OCI-LY7 (cell line): Measurements from ENCODE around the gene ENDOG. TPM values are rescaled to one million over a fixed set of nuclear protein-coding genes. Genes with fewer than 3 reads are reported as not detected.

Source experiments
- BruUV-seq: library from RNA; stranded (reverse); fragments of 400-500 nt; replicated peaks from 2 replicates; lab custom pipeline; 2021; lab: Mats Ljungman, UMichigan
- CTCF ChIA-PET: fragments of 300-600 bp; sonication (Branson Sonifier 250); formaldehyde crosslinking; loops from one replicate; lab custom pipeline; 2022; ENCODE audit warnings: antibody characterized with exemption; ENCODE audit not compliant: unreplicated experiment; lab: Charles Lee
- POLR2A ChIA-PET: fragments of 300-600 bp; sonication (Branson Sonifier 250); formaldehyde crosslinking; loops from one replicate; lab custom pipeline; 2022; ENCODE audit warnings: antibody characterized with exemption; lab: Charles Lee
- DNase-seq: peaks from one replicate; pipeline ENCODE4 v3.0.0-alpha.2; 2015; ENCODE audit warnings: low spot score
- H2AFZ ChIP-seq: fragments of 200-600 bp; sonication (generic), shearing (Covaris generic); 2 replicates; pipeline ENCODE4 v1.6.1; 2014; ENCODE audit warnings: mild to moderate bottlenecking, antibody characterized with exemption, low read length, moderate library complexity
- H3K27ac ChIP-seq: fragments of 200-600 bp; sonication (generic); 2 replicates; pipeline ENCODE4 v1.5.1; 2014; ENCODE audit warnings: mixed run types, low read depth, mild to moderate bottlenecking, moderate library complexity, low read length, inconsistent platforms; ENCODE audit not compliant: poor library complexity, severe bottlenecking
- H3K36me3 ChIP-seq: fragments of 200-600 bp; sonication (generic); 2 replicates; pipeline ENCODE4 v1.6.1; 2014; ENCODE audit warnings: mild to moderate bottlenecking, antibody characterized with exemption, low read length, moderate library complexity, mixed read lengths; ENCODE audit not compliant: insufficient read depth
- H3K4me1 ChIP-seq: fragments of 200-600 bp; sonication (generic); 2 replicates; pipeline ENCODE4 v1.5.1; 2014; ENCODE audit warnings: mild to moderate bottlenecking, low read length; ENCODE audit not compliant: insufficient read depth, poor library complexity, severe bottlenecking
- H3K4me2 ChIP-seq: fragments of 200-600 bp; sonication (generic); 2 replicates; pipeline ENCODE4 v1.6.1; 2014; ENCODE audit warnings: mild to moderate bottlenecking, low read length
- H3K4me3 ChIP-seq: fragments of 200-600 bp; sonication (generic); 2 replicates; pipeline ENCODE4 v1.5.1; 2014; ENCODE audit warnings: mild to moderate bottlenecking, low read depth, low read length; ENCODE audit not compliant: poor library complexity, severe bottlenecking
- H3K79me2 ChIP-seq: fragments of 200-600 bp; sonication (generic); 2 replicates; pipeline ENCODE4 v1.6.1; 2016; ENCODE audit warnings: low read depth, mild to moderate bottlenecking, low read length, moderate library complexity, mixed read lengths; ENCODE audit not compliant: insufficient read depth
- H3K9me2 ChIP-seq: fragments of 200-600 bp; sonication (generic); 2 replicates; pipeline ENCODE4 v1.6.1; 2016; ENCODE audit warnings: mild to moderate bottlenecking, low read length, mixed read lengths; ENCODE audit not compliant: insufficient read depth
- H3K9me3 ChIP-seq: fragments of 200-600 bp; sonication (generic); 2 replicates; pipeline ENCODE4 v1.6.1; 2014; ENCODE audit warnings: mild to moderate bottlenecking, mixed run types, low read length, mixed read lengths
- H4K20me1 ChIP-seq: fragments of 200-600 bp; sonication (generic); 2 replicates; pipeline ENCODE4 v1.6.1; 2014; ENCODE audit warnings: mild to moderate bottlenecking, antibody characterized with exemption, low read length, moderate library complexity, mixed read lengths; ENCODE audit not compliant: insufficient read depth
- CTCF ChIP-seq: fragments of 200-600 bp; sonication (generic); conservative IDR thresholded peaks from 2 replicates; pipeline ENCODE4 v1.5.1; 2014; ENCODE audit warnings: mild to moderate bottlenecking, antibody characterized with exemption, low read length, moderate library complexity, mixed read lengths
- EZH2phosphoT487 ChIP-seq: fragments of 200-600 bp; sonication (generic); IDR thresholded peaks from 2 replicates; pipeline ENCODE4 v1.6.1; 2018; ENCODE audit warnings: low read depth, borderline replicate concordance, mild to moderate bottlenecking, mixed run types, antibody characterized with exemption, low read length, moderate library complexity, mixed read lengths
- intact Hi-C: fragments of 100-400 bp; cut with micrococcal nuclease; formaldehyde crosslinking; loops from one replicate; pipeline ENCODE4 v1.10.0; 2022; ENCODE audit not compliant: unreplicated experiment
- total RNA-seq, 2 experiments: library from RNA; depleted of rRNA in 1 of 2; stranded (reverse); fragments of >200 nt in 1 of 2; shearing (Covaris generic) in 1 of 2; gene quantifications; 2 replicates each; pipeline ENCODE4 v1.2.3, GENCODE V29; 2014 to 2022

ENDOG gene
- total RNA-seq, 2 experiments from 2014 or later: 29.4 to 35.2 TPM

GRCh38 chr9:128807827-128808226 lies 10.5 kb upstream of the ENDOG start:
- intact Hi-C loops: no loop called here
- ChIA-PET POLR2A (interaction anchor here (0.7 kb wide), 1 partner anchor 108 kb away, joined by 3 read pairs; no protein-coding TSS in a partner anchor), CTCF (no interaction called here)
- no peak for DNase-seq
- TF ChIP-seq CTCF (no peak), EZH2phosphoT487 (no peak)
- Histone ChIP-seq H3K79me2 (no peaks in the 10 kb centered on the region), H3K4me1 (no peaks in the 10 kb centered on the region), H3K27ac (no peak overlapping the region), H3K9me2 (no peaks in the 10 kb centered on the region), H3K4me3 (no peak overlapping the region), H3K4me2 (no peak overlapping the region), H4K20me1 (no peaks in the 10 kb centered on the region), H3K36me3 (peaks cover 69% of the 10 kb centered on the region), H2AFZ (no peak overlapping the region), H3K9me3 (no peaks in the 10 kb centered on the region)
- no TSS peak for BruUV-seq

GRCh38 chr9:128808543-128808942 lies 9.8 kb upstream of the ENDOG start:
- Histone ChIP-seq H4K20me1 (no peaks in the 10 kb centered on the region), H3K9me2 (no peaks in the 10 kb centered on the region), H3K79me2 (no peaks in the 10 kb centered on the region), H2AFZ (no peak overlapping the region), H3K4me3 (no peak overlapping the region), H3K36me3 (peaks cover 62% of the 10 kb centered on the region), H3K27ac (no peak overlapping the region), H3K4me1 (no peaks in the 10 kb centered on the region), H3K4me2 (no peak overlapping the region), H3K9me3 (no peaks in the 10 kb centered on the region)
- intact Hi-C loops: no loop called here
- CTCF ChIA-PET: no interaction called here
- BruUV-seq: no TSS peak
- DNase-seq: no peak
- TF ChIP-seq CTCF: no peak
- POLR2A ChIA-PET: no interaction called here

GRCh38 chr9:128809036-128809599 lies 9.2 kb upstream of the ENDOG start:
- POLR2A ChIA-PET: no interaction called here

More at GRCh38 chr9:128809036-128809599, 9.2 kb upstream of the ENDOG start:
- CTCF ChIA-PET: no interaction called here
- Histone ChIP-seq H3K79me2 (no peaks in the 10 kb centered on the region), H3K4me3 (no peak overlapping the region), H3K27ac (no peak overlapping the region), H3K9me3 (no peaks in the 10 kb centered on the region), H2AFZ (no peak overlapping the region), H3K4me2 (no peak overlapping the region), H4K20me1 (no peaks in the 10 kb centered on the region), H3K9me2 (no peaks in the 10 kb centered on the region), H3K4me1 (no peaks in the 10 kb centered on the region), H3K36me3 (peaks cover 57% of the 10 kb centered on the region)
- no peak for TF ChIP-seq EZH2phosphoT487
- TF ChIP-seq CTCF: no peak
- DNase-seq: no peak
- BruUV-seq: no TSS peak
- intact Hi-C loops: no loop called here
